D721Med (cell line): ENCODE results near the gene BPIFB6.

ENCODE experiments used
- DNase-seq: peaks from one replicate; pipeline ENCODE4 v3.0.0; 2011; ENCODE audit warnings: low spot score; ENCODE audit not compliant: insufficient read length
- FAIRE-seq: peaks from 2 replicates; lab custom pipeline; 2011; peaks lifted over from hg19 to GRCh38; lab: Jason Lieb, UNC
- CTCF ChIP-seq: IDR thresholded peaks from 2 replicates; pipeline ENCODE4 v1.5.1; 2012; ENCODE audit warnings: mild to moderate bottlenecking, control low read depth; ENCODE audit not compliant: insufficient read depth; ENCODE audit errors: missing control alignments

Gene BPIFB6

DNA sequence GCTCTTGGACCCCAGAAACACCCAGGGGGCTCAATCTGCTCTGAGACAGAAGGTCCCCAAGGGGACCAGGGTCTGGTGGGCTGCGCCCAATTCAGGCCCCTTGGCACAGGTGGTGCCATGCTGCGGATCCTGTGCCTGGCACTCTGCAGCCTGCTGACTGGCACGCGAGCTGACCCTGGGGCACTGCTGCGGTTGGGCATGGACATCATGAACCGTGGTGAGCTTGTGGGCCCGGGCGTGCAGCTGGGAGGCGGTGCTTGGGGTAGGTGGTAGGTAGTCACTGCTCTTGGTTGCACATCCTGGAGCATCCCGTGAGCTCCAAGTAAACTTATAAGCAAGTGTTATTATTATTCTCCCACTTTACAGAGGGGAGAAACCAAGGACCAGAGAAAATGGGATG is at the start of gene BPIFB6:
Gene BPIFB6 (plus strand): TSS at position 118 of the 400 bp plus-strand sequence. CDS start 0 bp downstream, at position 118.
- no peak for TF ChIP-seq CTCF
- DNase-seq (no peak), FAIRE-seq (no peak)

DNA sequence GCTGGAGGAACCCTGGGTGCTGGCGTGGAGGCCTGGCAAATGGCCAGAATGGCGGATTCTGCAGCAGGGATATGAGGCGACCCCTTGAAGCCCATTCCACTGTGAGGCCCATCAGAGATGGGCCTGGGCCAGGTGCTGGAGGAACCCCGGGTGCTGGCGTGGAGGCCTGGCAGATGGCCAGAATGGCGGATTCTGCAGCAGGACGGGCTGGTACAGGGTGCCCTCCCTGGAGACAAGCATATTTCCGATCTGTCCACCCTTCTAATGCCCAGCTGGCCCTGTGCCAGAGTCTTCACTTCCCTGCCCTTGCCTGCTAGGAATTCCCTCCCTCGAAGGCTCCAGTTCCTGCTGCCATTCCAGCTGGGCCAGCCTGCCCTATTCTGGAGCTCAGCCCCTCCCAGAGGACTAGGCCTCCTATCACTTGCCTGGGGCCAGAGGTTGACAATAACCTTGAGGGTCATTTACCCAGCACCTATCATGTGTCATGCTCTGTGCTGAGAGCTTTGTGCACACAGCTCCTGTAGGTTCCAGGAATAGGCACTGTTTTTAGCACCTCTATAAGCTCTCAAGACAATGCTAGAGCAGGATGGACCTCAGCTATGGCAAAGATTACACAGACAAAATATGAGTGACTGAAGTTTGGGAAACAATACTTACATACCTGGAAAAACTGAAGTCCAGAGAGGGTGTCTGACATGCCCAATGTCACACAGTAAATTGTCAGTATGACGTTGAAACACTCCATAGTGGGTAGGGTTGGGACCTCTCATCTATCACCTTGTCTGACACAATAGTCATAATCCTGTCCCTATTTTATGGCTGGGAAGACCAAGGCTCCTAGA is 48.6 kb upstream of the BPIFB6 start:
- no peak for TF ChIP-seq CTCF
- no peak for FAIRE-seq
- DNase-seq, result no peak

- no peak for FAIRE-seq
Observed at GRCh38 chr20:32983459-32984112, 47.9 kb upstream of the BPIFB6 start.

GRCh38 chr20:32984196-32984595 is 47.3 kb upstream of the BPIFB6 start:
- FAIRE-seq (no peak), DNase-seq (no peak)
- TF ChIP-seq CTCF, result no peak

More at GRCh38 chr20:32983459-32984112, 47.9 kb upstream of the BPIFB6 start:
- TF ChIP-seq CTCF, result no peak
- DNase-seq, result no peak

DNA sequence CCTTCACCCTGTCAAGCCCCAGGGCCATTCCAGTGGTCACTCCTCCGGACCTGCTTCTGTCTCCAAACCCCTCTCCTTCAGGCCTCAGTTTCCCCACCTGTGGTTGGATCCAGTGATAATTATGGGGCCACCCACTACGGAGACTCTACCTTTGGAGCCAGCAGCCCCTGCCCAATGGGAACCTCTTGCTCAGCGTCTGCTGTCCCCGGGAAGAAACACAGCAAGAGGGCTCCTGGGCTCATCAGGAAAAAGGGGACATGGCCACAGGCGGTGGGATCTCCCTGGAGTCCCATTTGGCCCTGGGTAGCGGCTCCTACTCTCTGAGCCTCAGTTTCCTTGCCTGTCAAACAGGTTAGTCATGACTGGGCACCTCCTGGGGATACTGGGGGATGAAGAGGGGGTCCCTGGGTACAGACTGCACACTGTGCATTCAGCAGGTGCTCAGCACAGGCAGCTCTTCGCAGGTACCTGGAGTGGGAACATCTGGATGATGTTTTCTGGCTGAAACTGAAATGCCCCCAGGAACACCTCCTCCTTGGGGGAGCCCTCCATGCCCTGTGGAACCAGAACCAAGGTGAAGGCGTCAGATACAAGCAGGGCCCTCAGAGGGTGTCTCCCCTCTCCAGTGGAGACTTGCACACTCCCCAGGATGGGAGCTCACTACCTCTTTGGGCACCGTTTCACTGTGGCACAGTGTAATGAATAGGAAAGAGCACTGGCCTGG is 46.7 kb upstream of the BPIFB6 start:
- no peak for DNase-seq
- FAIRE-seq, result no peak
- no peak for TF ChIP-seq CTCF

DNA sequence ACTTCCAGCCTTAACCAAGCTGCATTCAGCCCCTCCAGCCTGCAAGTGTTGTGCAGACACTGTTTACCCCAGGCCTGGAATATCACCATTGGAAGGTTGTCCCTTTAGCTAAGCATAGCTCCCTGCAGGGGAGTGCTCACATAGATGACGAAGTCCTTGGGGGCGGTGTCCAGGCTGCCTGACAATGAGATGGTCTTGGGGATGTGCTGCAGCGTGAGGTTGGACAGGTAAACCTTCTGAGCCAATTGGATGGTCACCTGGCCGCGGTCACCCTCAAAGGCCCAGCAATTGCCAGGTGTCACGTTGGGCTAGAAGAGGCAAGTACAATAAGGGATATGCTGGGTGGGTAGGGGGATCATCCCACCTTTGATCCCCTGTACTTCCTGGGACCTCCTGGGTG is 45.9 kb upstream of the BPIFB6 start:
- TF ChIP-seq CTCF, result no peak
- DNase-seq, result no peak
- FAIRE-seq, result no peak
